ENCODE results near the gene GRHL3.

DNA sequence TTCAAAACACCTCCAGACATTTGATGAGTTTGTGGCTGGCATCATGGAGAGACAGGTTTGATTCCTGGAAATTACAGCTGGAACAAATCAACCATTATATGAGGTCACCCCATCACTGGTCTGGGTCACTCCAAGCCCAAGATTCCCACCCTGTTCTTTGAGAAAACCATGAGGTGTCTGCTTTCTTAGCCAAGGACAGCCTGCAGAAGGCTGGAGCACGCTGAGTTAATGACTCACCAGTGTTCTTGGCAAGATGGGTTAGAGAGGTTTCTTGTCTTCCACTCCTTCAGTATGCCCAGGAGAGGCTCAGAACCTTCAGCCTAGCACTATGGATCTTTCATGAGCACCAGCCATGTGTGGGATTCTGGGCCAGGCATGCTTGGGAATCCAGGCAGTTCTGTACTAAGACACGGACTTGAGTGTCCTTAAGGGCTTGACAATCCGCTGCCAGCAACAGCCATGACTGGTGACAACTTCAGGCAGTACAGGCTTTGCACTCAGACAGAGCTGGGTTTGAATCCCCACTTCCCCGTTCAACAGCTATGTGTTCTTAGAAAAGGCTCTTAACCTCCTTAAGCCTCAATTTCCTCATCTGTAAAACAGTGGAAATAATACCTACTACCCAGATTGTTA is 43.9 kb downstream of the GRHL3 start:
- TF ChIP-seq ELF4 (IDR thresholded peaks at IDR 0.05) (no peak), HDGF (IDR thresholded peaks at IDR 0.05; ENCODE audit: borderline replicate concordance) (no peak), CTBP1 (IDR thresholded peaks at IDR 0.05; ENCODE audit: borderline replicate concordance) (no peak), FOXM1 (IDR thresholded peaks at IDR 0.05; ENCODE audit: borderline replicate concordance) (no peak), BHLHE40 (IDR thresholded peaks at IDR 0.05; ENCODE audit: borderline replicate concordance) (no peak), SUZ12 (IDR thresholded peaks at IDR 0.05) (no peak), SP1 (IDR thresholded peaks at IDR 0.05) (no peak), NFRKB (IDR thresholded peaks at IDR 0.05) (no peak), FOXA1 (IDR thresholded peaks at IDR 0.05) (no peak), L3MBTL2 (conservative IDR thresholded peaks at IDR 0.05) (no peak), TARDBP (IDR thresholded peaks at IDR 0.05) (no peak), ARNT (IDR thresholded peaks at IDR 0.05) (no peak)
- TF ChIP-seq, protein P1, sequence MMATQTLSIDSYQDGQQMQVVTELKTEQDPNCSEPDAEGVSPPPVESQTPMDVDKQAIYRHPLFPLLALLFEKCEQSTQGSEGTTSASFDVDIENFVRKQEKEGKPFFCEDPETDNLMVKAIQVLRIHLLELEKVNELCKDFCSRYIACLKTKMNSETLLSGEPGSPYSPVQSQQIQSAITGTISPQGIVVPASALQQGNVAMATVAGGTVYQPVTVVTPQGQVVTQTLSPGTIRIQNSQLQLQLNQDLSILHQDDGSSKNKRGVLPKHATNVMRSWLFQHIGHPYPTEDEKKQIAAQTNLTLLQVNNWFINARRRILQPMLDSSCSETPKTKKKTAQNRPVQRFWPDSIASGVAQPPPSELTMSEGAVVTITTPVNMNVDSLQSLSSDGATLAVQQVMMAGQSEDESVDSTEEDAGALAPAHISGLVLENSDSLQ (IDR thresholded peaks at IDR 0.05), result no peak
